Kidney epithelial cell (primary cell): Measurements from ENCODE around the gene CFAP43. TPM values are rescaled to one million over a fixed set of nuclear protein-coding genes. Genes with fewer than 3 reads are reported as not detected.

Source experiments
- DNase-seq: peaks from one replicate; pipeline ENCODE4 v3.0.0-alpha.2; 2010; ENCODE audit warnings: low read depth
- H3K27me3 ChIP-seq: 2 replicates; pipeline ENCODE4 v1.6.0; 2011; ENCODE audit warnings: low read length; ENCODE audit not compliant: control insufficient read depth, insufficient read depth
- H3K36me3 ChIP-seq: 2 replicates; pipeline ENCODE4 v1.5.1; 2011; ENCODE audit warnings: low read length; ENCODE audit not compliant: control insufficient read depth, insufficient read depth
- H3K4me3 ChIP-seq: 2 replicates; pipeline ENCODE4 v1.5.1; 2011; ENCODE audit warnings: low read depth, mild to moderate bottlenecking, control low read depth, low read length
- CTCF ChIP-seq: IDR thresholded peaks from 2 replicates; pipeline ENCODE4 v1.5.1; 2011; ENCODE audit warnings: mild to moderate bottlenecking, moderate library complexity, low read length, control low read depth, inconsistent platforms; ENCODE audit not compliant: insufficient read depth, poor library complexity, severe bottlenecking
- total RNA-seq: library from RNA; depleted of rRNA; stranded (reverse); fragments of >200 nt; gene quantifications from 2 replicates; pipeline ENCODE4 v1.2.3, GENCODE V29; 2015

CFAP43 gene
- total RNA-seq, 1 donor from 2014 or later: 0.75 TPM

- DNase-seq: no peak
Observed at GRCh38 chr10:104096692-104097091, 135.5 kb downstream of the CFAP43 start.

GRCh38 chr10:104092749-104093148 lies 139.4 kb downstream of the CFAP43 start:
- Histone ChIP-seq H3K27me3 (no peaks in the 10 kb centered on the region), H3K36me3 (no peaks in the 10 kb centered on the region), H3K4me3 (no peak overlapping the region)
- DNase-seq: no peak
- TF ChIP-seq CTCF: no peak

More at GRCh38 chr10:104096692-104097091, 135.5 kb downstream of the CFAP43 start:
- TF ChIP-seq CTCF: no peak
- Histone ChIP-seq H3K36me3 (no peaks in the 10 kb centered on the region), H3K27me3 (no peaks in the 10 kb centered on the region), H3K4me3 (no peak overlapping the region)

- no peaks in the 10 kb centered on the region for H3K36me3 ChIP-seq
- no peak overlapping the region for H3K4me3 ChIP-seq
- DNase-seq: no peak
- TF ChIP-seq CTCF: no peak
- no peaks in the 10 kb centered on the region for H3K27me3 ChIP-seq
Observed at GRCh38 chr10:104090611-104091010, 141.6 kb downstream of the CFAP43 start.

- Histone ChIP-seq H3K27me3 (no peaks in the 10 kb centered on the region), H3K36me3 (no peaks in the 10 kb centered on the region), H3K4me3 (no peak overlapping the region)
- DNase-seq: no peak
- no peak for TF ChIP-seq CTCF
Observed at GRCh38 chr10:104089621-104090020, 142.5 kb downstream of the CFAP43 start.

- no peak overlapping the region for H3K4me3 ChIP-seq
- no peak for DNase-seq
- H3K36me3 ChIP-seq: no peaks in the 10 kb centered on the region
- no peaks in the 10 kb centered on the region for H3K27me3 ChIP-seq
- TF ChIP-seq CTCF: no peak
Observed at GRCh38 chr10:104088239-104088638, 143.9 kb downstream of the CFAP43 start.

GRCh38 chr10:104085801-104086400 lies 146.3 kb downstream of the CFAP43 start, which contains the start of gene COL17A1:
Gene COL17A1 (minus strand): TSS chr10:104085880. CDS start chr10:104080673, 5,207 bp downstream.
- Histone ChIP-seq H3K4me3 (no peak within 1 kb of the TSS), H3K36me3 (no peaks in the 10 kb centered on the region), H3K27me3 (no peaks in the 10 kb centered on the region)
- DNase-seq: no peak
- no peak for TF ChIP-seq CTCF
